ENCODE measurements around the gene ZNF227. TPM values are rescaled to one million over a fixed set of nuclear protein-coding genes. Genes with fewer than 3 reads are reported as not detected.

The ZNF227 gene
- total and polyA plus RNA-seq, 4 donors, result 5.0 to 27.5 (median 12.3) TPM

- intact Hi-C loops (cut with DNase I), result no loop called here
- DNase-seq (no peak), ATAC-seq (ENCODE audit: low FRiP score) (no peak)
- H3K4me3 ChIP-seq (ENCODE audit: low read length in 2 of 2), result no peak overlapping the region
- no peaks in the 10 kb centered on the region for H3K4me1 ChIP-seq (ENCODE audit: control insufficient read depth in 1 of 2, insufficient read depth in 2 of 2, low read length in 2 of 2)
- H3K36me3 ChIP-seq (ENCODE audit: control insufficient read depth in 1 of 2, insufficient read depth in 2 of 2, low read length in 1 of 2), result peaks cover 0 to 6% of the 10 kb centered on the region in 2 donors
- no peak overlapping the region for H3K27ac ChIP-seq (ENCODE audit: low read depth in 1 of 2, low read length in 2 of 2)
- no peaks in the 10 kb centered on the region for H3K27me3 ChIP-seq (ENCODE audit: control insufficient read depth in 1 of 2, insufficient read depth in 2 of 2, low read length in 1 of 2)
- peaks cover 9% of the 10 kb centered on the region for H3K9me3 ChIP-seq (ENCODE audit: control insufficient read depth, low read length)
These were observed 43.5 kb downstream of the ZNF227 start for GRCh38 chr19:44255705-44256411.

GRCh38 chr19:44258136-44258535 is 45.8 kb downstream of the ZNF227 start:
- peaks cover 2 to 6% of the 10 kb centered on the region in 2 donors for H3K36me3 ChIP-seq (ENCODE audit: control insufficient read depth in 1 of 2, insufficient read depth in 2 of 2, low read length in 1 of 2)
- intact Hi-C loops (cut with DNase I), result no loop called here
- no peaks in the 10 kb centered on the region for H3K4me1 ChIP-seq (ENCODE audit: control insufficient read depth in 1 of 2, insufficient read depth in 2 of 2, low read length in 2 of 2)
- H3K27me3 ChIP-seq (ENCODE audit: control insufficient read depth in 1 of 2, insufficient read depth in 2 of 2, low read length in 1 of 2), result no peaks in the 10 kb centered on the region
- 85 to 91% methylated on average over 1 of the region's 1 CpG for WGBS, 2 donors
- H3K9me3 ChIP-seq (ENCODE audit: control insufficient read depth, low read length), result peaks cover 19% of the 10 kb centered on the region
- H3K4me3 ChIP-seq (ENCODE audit: low read length in 2 of 2), result no peak overlapping the region
- no peak for ATAC-seq (ENCODE audit: low FRiP score)
- no peak overlapping the region for H3K27ac ChIP-seq (ENCODE audit: low read depth in 1 of 2, low read length in 2 of 2)
- no peak for DNase-seq

GRCh38 chr19:44258835-44259413 is 46.6 kb downstream of the ZNF227 start:
- no peak overlapping the region for H3K27ac ChIP-seq (ENCODE audit: low read depth in 1 of 2, low read length in 2 of 2)
- 93% methylated on average over 2 of the region's 2 CpGs for WGBS, 2 donors
- H3K9me3 ChIP-seq (ENCODE audit: control insufficient read depth, low read length), result peaks cover 18% of the 10 kb centered on the region
- no peak overlapping the region for H3K4me3 ChIP-seq (ENCODE audit: low read length in 2 of 2)
- H3K4me1 ChIP-seq (ENCODE audit: control insufficient read depth in 1 of 2, insufficient read depth in 2 of 2, low read length in 2 of 2), result no peaks in the 10 kb centered on the region
- H3K36me3 ChIP-seq (ENCODE audit: control insufficient read depth in 1 of 2, insufficient read depth in 2 of 2, low read length in 1 of 2), result peaks cover 2 to 6% of the 10 kb centered on the region in 2 donors
- intact Hi-C loops (cut with DNase I), result no loop called here
- no peaks in the 10 kb centered on the region for H3K27me3 ChIP-seq (ENCODE audit: control insufficient read depth in 1 of 2, insufficient read depth in 2 of 2, low read length in 1 of 2)
- no peak for ATAC-seq (ENCODE audit: low FRiP score)
- DNase-seq, result no peak

GRCh38 chr19:44260343-44260681 is 48.0 kb downstream of the ZNF227 start:
- no peaks in the 10 kb centered on the region for H3K27me3 ChIP-seq (ENCODE audit: control insufficient read depth in 1 of 2, insufficient read depth in 2 of 2, low read length in 1 of 2)
- WGBS, 2 donors, result 4 to 9% methylated on average over 7 of the region's 7 CpGs
- ATAC-seq (ENCODE audit: low FRiP score) (no peak), DNase-seq (no peak)
- peaks cover 18% of the 10 kb centered on the region for H3K9me3 ChIP-seq (ENCODE audit: control insufficient read depth, low read length)
- intact Hi-C loops (cut with DNase I), result no loop called here
- no peaks in the 10 kb centered on the region for H3K4me1 ChIP-seq (ENCODE audit: control insufficient read depth in 1 of 2, insufficient read depth in 2 of 2, low read length in 2 of 2)
- H3K4me3 ChIP-seq (ENCODE audit: low read length in 2 of 2), result no peak overlapping the region
- no peak overlapping the region for H3K27ac ChIP-seq (ENCODE audit: low read depth in 1 of 2, low read length in 2 of 2)
- peaks cover 0 to 2% of the 10 kb centered on the region in 2 donors for H3K36me3 ChIP-seq (ENCODE audit: control insufficient read depth in 1 of 2, insufficient read depth in 2 of 2, low read length in 1 of 2)

- H3K36me3 ChIP-seq (ENCODE audit: control insufficient read depth in 1 of 2, insufficient read depth in 2 of 2, low read length in 1 of 2), result peaks cover 0 to 2% of the 10 kb centered on the region in 2 donors
- no peak overlapping the region for H3K4me3 ChIP-seq (ENCODE audit: low read length in 2 of 2)
- WGBS, 2 donors, result 44 to 48% methylated on average over 6 of the region's 6 CpGs
- DNase-seq, result no peak
- intact Hi-C loops (cut with DNase I), result no loop called here
- H3K9me3 ChIP-seq (ENCODE audit: control insufficient read depth, low read length), result peaks cover 18% of the 10 kb centered on the region
- ATAC-seq (ENCODE audit: low FRiP score), result no peak
- H3K27me3 ChIP-seq (ENCODE audit: control insufficient read depth in 1 of 2, insufficient read depth in 2 of 2, low read length in 1 of 2), result no peaks in the 10 kb centered on the region
- H3K4me1 ChIP-seq (ENCODE audit: control insufficient read depth in 1 of 2, insufficient read depth in 2 of 2, low read length in 2 of 2), result no peaks in the 10 kb centered on the region
- H3K27ac ChIP-seq (ENCODE audit: low read depth in 1 of 2, low read length in 2 of 2), result no peak overlapping the region
These were observed 48.5 kb downstream of the ZNF227 start for GRCh38 chr19:44260695-44261446.

GRCh38 chr19:44277331-44277730 is 65.0 kb downstream of the ZNF227 start:
- no peak overlapping the region for H3K27ac ChIP-seq (ENCODE audit: low read depth in 1 of 2, low read length in 2 of 2)
- H3K36me3 ChIP-seq (ENCODE audit: control insufficient read depth in 1 of 2, insufficient read depth in 2 of 2, low read length in 1 of 2), result peaks cover 8 to 21% of the 10 kb centered on the region in 2 donors
- intact Hi-C loops (cut with DNase I), result no loop called here
- no peaks in the 10 kb centered on the region for H3K27me3 ChIP-seq (ENCODE audit: control insufficient read depth in 1 of 2, insufficient read depth in 2 of 2, low read length in 1 of 2)
- WGBS, 2 donors, result 94 to 97% methylated on average over 1 of the region's 1 CpG
- H3K4me1 ChIP-seq (ENCODE audit: control insufficient read depth in 1 of 2, insufficient read depth in 2 of 2, low read length in 2 of 2), result no peaks in the 10 kb centered on the region
- no peak for DNase-seq
- H3K9me3 ChIP-seq (ENCODE audit: control insufficient read depth, low read length), result peaks cover 19% of the 10 kb centered on the region
- H3K4me3 ChIP-seq (ENCODE audit: low read length in 2 of 2), result no peak overlapping the region
- ATAC-seq (ENCODE audit: low FRiP score), result no peak

- Histone ChIP-seq H3K4me3 (ENCODE audit: low read length in 2 of 2) (no peak overlapping the region), H3K27me3 (ENCODE audit: control insufficient read depth in 1 of 2, insufficient read depth in 2 of 2, low read length in 1 of 2) (no peaks in the 10 kb centered on the region), H3K36me3 (ENCODE audit: control insufficient read depth in 1 of 2, insufficient read depth in 2 of 2, low read length in 1 of 2) (peaks cover 8 to 17% of the 10 kb centered on the region in 2 donors), H3K4me1 (ENCODE audit: control insufficient read depth in 1 of 2, insufficient read depth in 2 of 2, low read length in 2 of 2) (no peaks in the 10 kb centered on the region), H3K27ac (ENCODE audit: low read depth in 1 of 2, low read length in 2 of 2) (no peak overlapping the region), H3K9me3 (ENCODE audit: control insufficient read depth, low read length) (peaks cover 21% of the 10 kb centered on the region)
- DNase-seq (no peak), ATAC-seq (ENCODE audit: low FRiP score) (no peak)
- intact Hi-C loops (cut with DNase I), result no loop called here
- 89 to 93% methylated on average over 4 of the region's 4 CpGs for WGBS, 2 donors
These were observed 65.9 kb downstream of the ZNF227 start for GRCh38 chr19:44278181-44278690.

GRCh38 chr19:44280916-44281315 is 68.6 kb downstream of the ZNF227 start:
- intact Hi-C loops (cut with DNase I), result no loop called here
- DNase-seq, result no peak
- Histone ChIP-seq H3K9me3 (ENCODE audit: control insufficient read depth, low read length) (peaks cover 16% of the 10 kb centered on the region), H3K36me3 (ENCODE audit: control insufficient read depth in 1 of 2, insufficient read depth in 2 of 2, low read length in 1 of 2) (peaks cover 3 to 5% of the 10 kb centered on the region in 2 donors), H3K4me1 (ENCODE audit: control insufficient read depth in 1 of 2, insufficient read depth in 2 of 2, low read length in 2 of 2) (no peaks in the 10 kb centered on the region), H3K27ac (ENCODE audit: low read depth in 1 of 2, low read length in 2 of 2) (no peak overlapping the region), H3K4me3 (ENCODE audit: low read length in 2 of 2) (no peak overlapping the region), H3K27me3 (ENCODE audit: control insufficient read depth in 1 of 2, insufficient read depth in 2 of 2, low read length in 1 of 2) (no peaks in the 10 kb centered on the region)
- ATAC-seq (ENCODE audit: low FRiP score), result no peak
- 94 to 96% methylated on average over 10 of the region's 10 CpGs for WGBS, 2 donors

All from aorta (tissue), 5 donors.